HepG2 (cell line): Measurements from ENCODE around the gene WDR70. TPM values are rescaled to one million over a fixed set of nuclear protein-coding genes. Genes with fewer than 3 reads are reported as not detected.

ENCODE experiments used
- ATAC-seq: fragments of 200-7000 bp; cut with Tn5 transposase; 3 replicates; pipeline ENCODE4 v1.9.1; 2020; ENCODE audit warnings: mild to moderate bottlenecking, moderate library complexity
- BruUV-seq: library from RNA; stranded (reverse); fragments of 400-500 nt; replicated peaks from 2 replicates; lab custom pipeline; 2021; lab: Mats Ljungman, UMichigan
- CTCF ChIA-PET: fragments of 300-600 bp; formaldehyde crosslinking; extraction: SDS; loops from one replicate; lab custom pipeline; 2021; ENCODE audit warnings: low total read pairs, inconsistent platforms, low intra/inter-chr PET ratio; lab: Yijun Ruan, JAX
- POLR2A ChIA-PET: fragments of 350-600 bp; sonication (Branson Sonifier 250); formaldehyde crosslinking; loops from one replicate; lab custom pipeline; 2020; ENCODE audit warnings: antibody characterized with exemption, inconsistent platforms; lab: Yijun Ruan, JAX
- DNase-seq: peaks from one replicate; pipeline ENCODE4 v3.0.0-alpha.2; 2015; ENCODE audit warnings: low spot score
- FAIRE-seq: peaks from 3 replicates; lab custom pipeline; 2011; peaks lifted over from hg19 to GRCh38; lab: Jason Lieb, UNC
- H2AFZ ChIP-seq: one replicate; pipeline ENCODE4 v1.6.1; 2011; ENCODE audit warnings: low read length, inconsistent platforms
- H3K27ac ChIP-seq: fragments of 300-600 bp; 3 replicates; pipeline ENCODE4 v1.8.0; 2011; ENCODE audit warnings: mixed run types, mild to moderate bottlenecking, mixed read lengths, low read length, inconsistent platforms; ENCODE audit not compliant: insufficient read depth; ENCODE audit errors: extremely low read length
- H3K27me3 ChIP-seq, 2 experiments: fragments of 200-600 bp in 1 of 2; 2 replicates in 1 of 2; 3 replicates in 1 of 2; pipeline versions ENCODE4 v1.6.0 to v1.8.0; 2011; ENCODE audit warnings: low read length in 2 of 2, mild to moderate bottlenecking in 2 of 2, moderate library complexity in 2 of 2, inconsistent platforms in 1 of 2; ENCODE audit not compliant: insufficient read depth in 2 of 2, control insufficient read depth in 1 of 2
- H3K36me3 ChIP-seq, 2 experiments: fragments of 200-600 bp in 1 of 2; replicated peaks in 1 of 2; 2 replicates in 1 of 2; 3 replicates in 1 of 2; pipeline versions ENCODE4 v1.5.1 to v1.8.0; 2011; ENCODE audit warnings: low read length in 2 of 2, inconsistent platforms in 1 of 2; ENCODE audit not compliant: insufficient read depth in 2 of 2, control insufficient read depth in 1 of 2
- H3K4me1 ChIP-seq: 2 replicates; pipeline ENCODE4 v1.5.1; 2012; ENCODE audit warnings: low read length, inconsistent platforms; ENCODE audit not compliant: insufficient read depth
- H3K4me2 ChIP-seq: 2 replicates; pipeline ENCODE4 v1.6.0; 2011; ENCODE audit warnings: low read depth, low read length, inconsistent platforms
- H3K4me3 ChIP-seq, 3 experiments: fragments of 200-600 bp in 1 of 3; sonication (generic), shearing (Covaris generic) in 1 of 3; replicated peaks in 1 of 3; 2 replicates each; pipeline ENCODE4 v1.5.1; 2011 to 2016; ENCODE audit warnings: low read length in 3 of 3, inconsistent platforms in 2 of 3, low read depth in 2 of 3, mild to moderate bottlenecking in 2 of 3, control low read depth in 1 of 3, mixed read lengths in 1 of 3; ENCODE audit not compliant: insufficient read depth in 1 of 3
- H3K79me2 ChIP-seq: one replicate; pipeline ENCODE4 v1.6.1; 2011; ENCODE audit warnings: low read length, inconsistent platforms; ENCODE audit not compliant: insufficient read depth
- H3K9ac ChIP-seq: 2 replicates; pipeline ENCODE4 v1.6.0; 2011; ENCODE audit warnings: mild to moderate bottlenecking, low read depth, low read length, inconsistent platforms; ENCODE audit not compliant: insufficient read depth
- H3K9me3 ChIP-seq: 2 replicates; pipeline ENCODE4 v1.5.1; 2012; ENCODE audit warnings: mild to moderate bottlenecking, low read length
- H4K20me1 ChIP-seq: 2 replicates; pipeline ENCODE4 v1.6.0; 2011; ENCODE audit warnings: inconsistent platforms, mild to moderate bottlenecking, low read length, moderate library complexity; ENCODE audit not compliant: insufficient read depth
- CHD2 ChIP-seq: IDR thresholded peaks from 2 replicates; pipeline ENCODE4 v1.6.1; 2011; ENCODE audit warnings: low read depth, low read length, improper control_type of control experiment
- ZFP37 ChIP-seq: sonication (generic); formaldehyde crosslinking; IDR thresholded peaks from 2 replicates; pipeline ENCODE4 v1.4.0; 2020; ENCODE audit warnings: missing genetic modification reagents, borderline replicate concordance
- ZNF101 ChIP-seq: sonication (generic); formaldehyde crosslinking; IDR thresholded peaks from 2 replicates; pipeline ENCODE4 v1.4.0; 2020; ENCODE audit warnings: mild to moderate bottlenecking, low read depth, missing genetic modification reagents, borderline replicate concordance
- ZNF282 ChIP-seq: fragments of 450-650 bp; IDR thresholded peaks from 2 replicates; pipeline ENCODE4 v1.6.1; 2018; ENCODE audit not compliant: partially characterized antibody
- ZNF34 ChIP-seq: sonication (generic); formaldehyde crosslinking; IDR thresholded peaks from 2 replicates; pipeline ENCODE4 v1.4.0; 2020; ENCODE audit warnings: mild to moderate bottlenecking, missing genetic modification reagents, borderline replicate concordance
- ZNF354B ChIP-seq: sonication (generic); formaldehyde crosslinking; IDR thresholded peaks from 2 replicates; pipeline ENCODE4 v1.8.0; 2022; ENCODE audit warnings: mild to moderate bottlenecking, missing genetic modification reagents
- ZNF550 ChIP-seq: sonication (generic); formaldehyde crosslinking; IDR thresholded peaks from 2 replicates; pipeline ENCODE4 v1.4.0; 2020; ENCODE audit warnings: mild to moderate bottlenecking, missing genetic modification reagents, borderline replicate concordance
- WGBS: methylation state at CpG from one replicate; pipeline ENCODE4 v1.1.6; 2017; ENCODE audit warnings: low lambda C conversion rate; 5-methylcytosine and 5-hydroxymethylcytosine counted together
- in situ Hi-C: cut with HindIII; loops from 2 replicates; pipeline ENCODE4 v1.10.0; 2017; ENCODE audit warnings: low pct_unique_long_range_greater_than_20kb; ENCODE audit not compliant: extremely low pct_ligation_motif_present
- intact Hi-C: fragments of 100-400 bp; cut with micrococcal nuclease; formaldehyde crosslinking; loops from one replicate; pipeline ENCODE4 v1.10.0; 2022; ENCODE audit not compliant: unreplicated experiment
- polyA plus RNA-seq, 8 experiments: library from polyadenylated mRNA; depleted of rRNA in 3 of 8; stranded (reverse) in 7 of 8; unstranded in 1 of 8; fragments of >200 nt; fragmentation: Illumina TruSeq in 4 of 8; extraction: Trizol in 4 of 8; gene quantifications; 2 replicates each; pipeline versions ENCODE4 v1.2.1 to v1.2.3, GENCODE V29; 2011 to 2016; ENCODE audit warnings: low read depth in 4 of 8, missing spikeins in 1 of 8, mixed read lengths in 1 of 8; ENCODE audit not compliant: insufficient read depth in 1 of 8
- total RNA-seq, 5 experiments: library from RNA; depleted of rRNA; stranded (reverse); fragments of >200 nt; fragmentation: Illumina TruSeq; extraction: Trizol; gene quantifications; 2 replicates each; pipeline ENCODE4 v1.2.3, GENCODE V29; 2016; ENCODE audit warnings: low read depth in 1 of 5
- TF ChIP-seq, protein P1 (sequence below): sonication (generic); formaldehyde crosslinking; IDR thresholded peaks from 2 replicates; pipeline ENCODE4 v1.9.0; 2022; ENCODE audit warnings: missing genetic modification reagents, mild to moderate bottlenecking, borderline replicate concordance
- TF ChIP-seq, protein P2 (sequence below): sonication (generic); formaldehyde crosslinking; IDR thresholded peaks from 2 replicates; pipeline ENCODE4 v1.5.0; 2020; ENCODE audit warnings: mild to moderate bottlenecking, missing genetic modification reagents
- TF ChIP-seq, protein P3 (sequence below): IDR thresholded peaks from 2 replicates; pipeline ENCODE4 v1.6.1; 2016; ENCODE audit warnings: low read depth, borderline replicate concordance
- TF ChIP-seq, protein P4 (sequence below): sonication (generic); formaldehyde crosslinking; IDR thresholded peaks from 2 replicates; pipeline ENCODE4 v1.4.0; 2020; ENCODE audit warnings: mild to moderate bottlenecking, missing genetic modification reagents
- TF ChIP-seq, protein P5 (sequence below): sonication (generic); formaldehyde crosslinking; IDR thresholded peaks from 2 replicates; pipeline ENCODE4 v1.4.0; 2020; ENCODE audit warnings: missing genetic modification reagents

Gene WDR70
- total and polyA plus RNA-seq, 2 of the 13 experiments (the other 11 are each of a cell fraction or from before 2014, with no cell fraction given): 14.6 to 30.6 TPM

DNA sequence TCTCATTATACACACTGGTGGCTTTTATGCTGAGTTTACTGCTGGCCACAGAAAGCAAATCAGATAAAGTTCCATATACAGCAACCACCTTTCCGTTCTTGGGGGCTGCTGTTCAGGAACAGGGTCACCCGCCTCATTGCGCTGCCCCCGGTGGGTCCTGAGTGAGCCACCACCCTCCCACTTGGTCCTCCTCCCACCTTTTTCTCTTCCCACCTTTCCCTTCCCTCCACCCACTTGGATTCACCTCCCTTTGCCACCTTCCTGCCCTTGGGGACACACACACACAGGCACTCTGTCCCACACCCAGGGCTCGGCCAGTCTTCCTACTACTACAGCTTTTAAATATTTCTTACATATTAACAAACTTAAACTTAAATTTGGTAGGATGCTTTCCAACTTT lies 127.6 kb downstream of the WDR70 start:
- Histone ChIP-seq H2AFZ (no peak overlapping the region), H3K9ac (no peak overlapping the region), H3K4me1 (no peaks in the 10 kb centered on the region), H3K79me2 (no peaks in the 10 kb centered on the region), H3K4me3 (no peak overlapping the region), H3K27me3 (no peaks in the 10 kb centered on the region), H3K9me3 (no peaks in the 10 kb centered on the region), H3K4me2 (no peak overlapping the region), H3K27ac (no peak overlapping the region), H3K36me3 (peaks cover 0 to 3% of the 10 kb centered on the region in 2 experiments; a peak in 1 of 5 replicates), H4K20me1 (no peaks in the 10 kb centered on the region)
- DNase-seq (no peak), ATAC-seq (no peak), FAIRE-seq (no peak)
- no TSS peak for BruUV-seq
- WGBS: 97% methylated on average over 5 of the region's 5 CpGs
- POLR2A ChIA-PET: no interaction called here
- intact Hi-C loops: no loop called here
- in situ Hi-C loops: no loop called here
- CTCF ChIA-PET: no interaction called here
- TF ChIP-seq, protein P1, sequence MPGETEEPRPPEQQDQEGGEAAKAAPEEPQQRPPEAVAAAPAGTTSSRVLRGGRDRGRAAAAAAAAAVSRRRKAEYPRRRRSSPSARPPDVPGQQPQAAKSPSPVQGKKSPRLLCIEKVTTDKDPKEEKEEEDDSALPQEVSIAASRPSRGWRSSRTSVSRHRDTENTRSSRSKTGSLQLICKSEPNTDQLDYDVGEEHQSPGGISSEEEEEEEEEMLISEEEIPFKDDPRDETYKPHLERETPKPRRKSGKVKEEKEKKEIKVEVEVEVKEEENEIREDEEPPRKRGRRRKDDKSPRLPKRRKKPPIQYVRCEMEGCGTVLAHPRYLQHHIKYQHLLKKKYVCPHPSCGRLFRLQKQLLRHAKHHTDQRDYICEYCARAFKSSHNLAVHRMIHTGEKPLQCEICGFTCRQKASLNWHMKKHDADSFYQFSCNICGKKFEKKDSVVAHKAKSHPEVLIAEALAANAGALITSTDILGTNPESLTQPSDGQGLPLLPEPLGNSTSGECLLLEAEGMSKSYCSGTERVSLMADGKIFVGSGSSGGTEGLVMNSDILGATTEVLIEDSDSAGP: no peak
- TF ChIP-seq ZFP37: no peak
- TF ChIP-seq CHD2: no peak
- TF ChIP-seq, protein P2, sequence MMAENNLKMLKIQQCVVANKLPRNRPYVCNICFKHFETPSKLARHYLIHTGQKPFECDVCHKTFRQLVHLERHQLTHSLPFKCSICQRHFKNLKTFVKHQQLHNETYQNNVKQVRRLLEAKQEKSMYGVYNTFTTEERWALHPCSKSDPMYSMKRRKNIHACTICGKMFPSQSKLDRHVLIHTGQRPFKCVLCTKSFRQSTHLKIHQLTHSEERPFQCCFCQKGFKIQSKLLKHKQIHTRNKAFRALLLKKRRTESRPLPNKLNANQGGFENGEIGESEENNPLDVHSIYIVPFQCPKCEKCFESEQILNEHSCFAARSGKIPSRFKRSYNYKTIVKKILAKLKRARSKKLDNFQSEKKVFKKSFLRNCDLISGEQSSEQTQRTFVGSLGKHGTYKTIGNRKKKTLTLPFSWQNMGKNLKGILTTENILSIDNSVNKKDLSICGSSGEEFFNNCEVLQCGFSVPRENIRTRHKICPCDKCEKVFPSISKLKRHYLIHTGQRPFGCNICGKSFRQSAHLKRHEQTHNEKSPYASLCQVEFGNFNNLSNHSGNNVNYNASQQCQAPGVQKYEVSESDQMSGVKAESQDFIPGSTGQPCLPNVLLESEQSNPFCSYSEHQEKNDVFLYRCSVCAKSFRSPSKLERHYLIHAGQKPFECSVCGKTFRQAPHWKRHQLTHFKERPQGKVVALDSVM (CRISPR knock-in tag): no peak
- no peak for TF ChIP-seq ZNF354B (CRISPR knock-in tag)
- TF ChIP-seq, protein P3, sequence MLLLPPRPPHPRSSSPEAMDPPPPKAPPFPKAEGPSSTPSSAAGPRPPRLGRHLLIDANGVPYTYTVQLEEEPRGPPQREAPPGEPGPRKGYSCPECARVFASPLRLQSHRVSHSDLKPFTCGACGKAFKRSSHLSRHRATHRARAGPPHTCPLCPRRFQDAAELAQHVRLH (CRISPR knock-in tag): no peak
- TF ChIP-seq ZNF282: no peak
- TF ChIP-seq, protein P4, sequence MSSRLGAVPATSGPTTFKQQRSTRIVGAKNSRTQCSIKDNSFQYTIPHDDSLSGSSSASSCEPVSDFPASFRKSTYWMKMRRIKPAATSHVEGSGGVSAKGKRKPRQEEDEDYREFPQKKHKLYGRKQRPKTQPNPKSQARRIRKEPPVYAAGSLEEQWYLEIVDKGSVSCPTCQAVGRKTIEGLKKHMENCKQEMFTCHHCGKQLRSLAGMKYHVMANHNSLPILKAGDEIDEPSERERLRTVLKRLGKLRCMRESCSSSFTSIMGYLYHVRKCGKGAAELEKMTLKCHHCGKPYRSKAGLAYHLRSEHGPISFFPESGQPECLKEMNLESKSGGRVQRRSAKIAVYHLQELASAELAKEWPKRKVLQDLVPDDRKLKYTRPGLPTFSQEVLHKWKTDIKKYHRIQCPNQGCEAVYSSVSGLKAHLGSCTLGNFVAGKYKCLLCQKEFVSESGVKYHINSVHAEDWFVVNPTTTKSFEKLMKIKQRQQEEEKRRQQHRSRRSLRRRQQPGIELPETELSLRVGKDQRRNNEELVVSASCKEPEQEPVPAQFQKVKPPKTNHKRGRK (CRISPR knock-in tag): no peak
- no peak for TF ChIP-seq ZNF550 (CRISPR knock-in tag)
- TF ChIP-seq, protein P5, sequence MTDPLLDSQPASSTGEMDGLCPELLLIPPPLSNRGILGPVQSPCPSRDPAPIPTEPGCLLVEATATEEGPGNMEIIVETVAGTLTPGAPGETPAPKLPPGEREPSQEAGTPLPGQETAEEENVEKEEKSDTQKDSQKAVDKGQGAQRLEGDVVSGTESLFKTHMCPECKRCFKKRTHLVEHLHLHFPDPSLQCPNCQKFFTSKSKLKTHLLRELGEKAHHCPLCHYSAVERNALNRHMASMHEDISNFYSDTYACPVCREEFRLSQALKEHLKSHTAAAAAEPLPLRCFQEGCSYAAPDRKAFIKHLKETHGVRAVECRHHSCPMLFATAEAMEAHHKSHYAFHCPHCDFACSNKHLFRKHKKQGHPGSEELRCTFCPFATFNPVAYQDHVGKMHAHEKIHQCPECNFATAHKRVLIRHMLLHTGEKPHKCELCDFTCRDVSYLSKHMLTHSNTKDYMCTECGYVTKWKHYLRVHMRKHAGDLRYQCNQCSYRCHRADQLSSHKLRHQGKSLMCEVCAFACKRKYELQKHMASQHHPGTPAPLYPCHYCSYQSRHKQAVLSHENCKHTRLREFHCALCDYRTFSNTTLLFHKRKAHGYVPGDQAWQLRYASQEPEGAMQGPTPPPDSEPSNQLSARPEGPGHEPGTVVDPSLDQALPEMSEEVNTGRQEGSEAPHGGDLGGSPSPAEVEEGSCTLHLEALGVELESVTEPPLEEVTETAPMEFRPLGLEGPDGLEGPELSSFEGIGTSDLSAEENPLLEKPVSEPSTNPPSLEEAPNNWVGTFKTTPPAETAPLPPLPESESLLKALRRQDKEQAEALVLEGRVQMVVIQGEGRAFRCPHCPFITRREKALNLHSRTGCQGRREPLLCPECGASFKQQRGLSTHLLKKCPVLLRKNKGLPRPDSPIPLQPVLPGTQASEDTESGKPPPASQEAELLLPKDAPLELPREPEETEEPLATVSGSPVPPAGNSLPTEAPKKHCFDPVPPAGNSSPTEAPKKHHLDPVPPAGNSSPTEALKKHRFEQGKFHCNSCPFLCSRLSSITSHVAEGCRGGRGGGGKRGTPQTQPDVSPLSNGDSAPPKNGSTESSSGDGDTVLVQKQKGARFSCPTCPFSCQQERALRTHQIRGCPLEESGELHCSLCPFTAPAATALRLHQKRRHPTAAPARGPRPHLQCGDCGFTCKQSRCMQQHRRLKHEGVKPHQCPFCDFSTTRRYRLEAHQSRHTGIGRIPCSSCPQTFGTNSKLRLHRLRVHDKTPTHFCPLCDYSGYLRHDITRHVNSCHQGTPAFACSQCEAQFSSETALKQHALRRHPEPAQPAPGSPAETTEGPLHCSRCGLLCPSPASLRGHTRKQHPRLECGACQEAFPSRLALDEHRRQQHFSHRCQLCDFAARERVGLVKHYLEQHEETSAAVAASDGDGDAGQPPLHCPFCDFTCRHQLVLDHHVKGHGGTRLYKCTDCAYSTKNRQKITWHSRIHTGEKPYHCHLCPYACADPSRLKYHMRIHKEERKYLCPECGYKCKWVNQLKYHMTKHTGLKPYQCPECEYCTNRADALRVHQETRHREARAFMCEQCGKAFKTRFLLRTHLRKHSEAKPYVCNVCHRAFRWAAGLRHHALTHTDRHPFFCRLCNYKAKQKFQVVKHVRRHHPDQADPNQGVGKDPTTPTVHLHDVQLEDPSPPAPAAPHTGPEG (CRISPR knock-in tag): no peak
- TF ChIP-seq ZNF34: no peak
- no peak for TF ChIP-seq ZNF101 (CRISPR knock-in tag)
